Measurements from ENCODE around the gene KCNJ12.

DNA sequence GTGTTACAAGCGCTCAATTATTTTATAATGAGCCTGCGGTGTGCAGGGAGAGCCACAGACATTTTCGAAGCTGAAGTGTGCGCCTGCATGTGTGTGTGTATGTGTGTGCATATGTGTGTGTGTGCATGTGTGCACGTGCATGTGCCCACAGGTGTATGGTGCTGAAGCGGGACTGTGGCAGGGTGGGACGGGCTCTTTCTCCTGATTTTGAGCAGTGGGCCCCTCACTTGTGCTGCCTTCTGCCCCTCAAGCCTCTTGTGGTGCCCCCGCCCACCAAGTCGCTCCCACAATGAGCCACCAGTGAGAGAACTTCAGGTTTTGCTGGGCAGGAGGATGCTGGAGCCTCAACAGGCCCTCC lies 16.7 kb upstream of the KCNJ12 start:
- TF ChIP-seq, protein P1, sequence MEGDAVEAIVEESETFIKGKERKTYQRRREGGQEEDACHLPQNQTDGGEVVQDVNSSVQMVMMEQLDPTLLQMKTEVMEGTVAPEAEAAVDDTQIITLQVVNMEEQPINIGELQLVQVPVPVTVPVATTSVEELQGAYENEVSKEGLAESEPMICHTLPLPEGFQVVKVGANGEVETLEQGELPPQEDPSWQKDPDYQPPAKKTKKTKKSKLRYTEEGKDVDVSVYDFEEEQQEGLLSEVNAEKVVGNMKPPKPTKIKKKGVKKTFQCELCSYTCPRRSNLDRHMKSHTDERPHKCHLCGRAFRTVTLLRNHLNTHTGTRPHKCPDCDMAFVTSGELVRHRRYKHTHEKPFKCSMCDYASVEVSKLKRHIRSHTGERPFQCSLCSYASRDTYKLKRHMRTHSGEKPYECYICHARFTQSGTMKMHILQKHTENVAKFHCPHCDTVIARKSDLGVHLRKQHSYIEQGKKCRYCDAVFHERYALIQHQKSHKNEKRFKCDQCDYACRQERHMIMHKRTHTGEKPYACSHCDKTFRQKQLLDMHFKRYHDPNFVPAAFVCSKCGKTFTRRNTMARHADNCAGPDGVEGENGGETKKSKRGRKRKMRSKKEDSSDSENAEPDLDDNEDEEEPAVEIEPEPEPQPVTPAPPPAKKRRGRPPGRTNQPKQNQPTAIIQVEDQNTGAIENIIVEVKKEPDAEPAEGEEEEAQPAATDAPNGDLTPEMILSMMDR (conservative IDR thresholded peaks at IDR 0.05; ENCODE audit: low read depth in 2 of 2), result no peak
- TF ChIP-seq STAT1 (IDR thresholded peaks at IDR 0.05; ENCODE audit: unreplicated experiment) (no peak), REST (IDR thresholded peaks at IDR 0.05; ENCODE audit: unreplicated experiment) (no peak), CREB1 (CRISPR knock-in tag; IDR thresholded peaks at IDR 0.05; ENCODE audit: low read depth) (no peak), POLR2AphosphoS5 (IDR thresholded peaks at IDR 0.05; ENCODE audit: low read depth) (no peak), JUNB (IDR thresholded peaks at IDR 0.05; ENCODE audit: unreplicated experiment) (no peak), EZH2 (IDR thresholded peaks at IDR 0.05; ENCODE audit: low read depth, unreplicated experiment) (no peak), ETS1 (IDR thresholded peaks at IDR 0.05) (no peak), EZH2phosphoT487 (IDR thresholded peaks at IDR 0.05; ENCODE audit: unreplicated experiment) (no peak), NANOG (IDR thresholded peaks at IDR 0.05; ENCODE audit: borderline replicate concordance) (no peak), ZNF114 (CRISPR knock-in tag; IDR thresholded peaks at IDR 0.05) (no peak), ZNF331 (CRISPR knock-in tag; IDR thresholded peaks at IDR 0.05; ENCODE audit: low read depth) (no peak)

Data from GM23338 (cell line).